B cell (primary cell): Measurements from ENCODE around the gene TMEM14C.

Experiments used
- EZH2 ChIP-seq: IDR thresholded peaks from 2 replicates; pipeline ENCODE4 v1.6.1; 2012; ENCODE audit warnings: borderline replicate concordance, low read depth, mild to moderate bottlenecking, moderate library complexity, low read length; ENCODE audit not compliant: insufficient read depth, poor library complexity, severe bottlenecking
- TF ChIP-seq, protein P1 (sequence below): fragments of 200-600 bp; IDR thresholded peaks from one replicate; pipeline ENCODE4 v1.8.0; 2022; ENCODE audit warnings: antibody characterized with exemption, mild to moderate bottlenecking

DNA sequence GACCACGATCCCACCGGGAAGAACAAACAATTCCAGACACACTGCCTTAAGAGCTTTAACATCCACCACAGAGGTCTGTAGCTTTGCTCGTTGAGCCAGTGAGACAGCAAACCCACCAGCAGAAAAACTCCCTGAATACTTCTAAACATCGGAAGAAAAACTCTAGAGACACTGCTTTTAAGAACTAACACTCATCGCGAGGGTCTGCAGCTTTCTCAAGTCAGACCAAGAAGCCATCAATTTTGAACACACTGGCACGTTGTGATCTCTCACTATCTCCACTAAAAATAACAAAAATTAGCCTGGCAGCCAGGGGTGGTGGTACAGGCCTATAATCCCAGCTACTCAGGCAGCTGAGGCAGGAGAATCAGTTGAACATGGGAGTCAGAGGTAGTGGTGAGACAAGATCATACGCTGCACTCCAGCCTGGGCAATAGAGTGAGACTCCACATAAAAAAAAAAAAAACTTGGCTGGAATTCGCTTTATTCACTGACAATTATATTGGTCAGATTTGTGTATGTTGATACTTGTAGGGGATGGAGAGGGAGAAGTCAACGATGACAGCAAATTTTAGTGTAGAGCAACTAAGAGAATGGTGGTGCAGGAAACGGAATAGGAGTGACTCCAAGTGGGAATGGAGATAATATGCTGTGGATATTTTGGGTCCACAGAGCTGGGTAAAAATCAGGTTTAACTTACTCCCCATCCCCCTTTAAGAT lies 860 bp upstream of the TMEM14C start:
- no peak for TF ChIP-seq EZH2
- TF ChIP-seq, protein P1, sequence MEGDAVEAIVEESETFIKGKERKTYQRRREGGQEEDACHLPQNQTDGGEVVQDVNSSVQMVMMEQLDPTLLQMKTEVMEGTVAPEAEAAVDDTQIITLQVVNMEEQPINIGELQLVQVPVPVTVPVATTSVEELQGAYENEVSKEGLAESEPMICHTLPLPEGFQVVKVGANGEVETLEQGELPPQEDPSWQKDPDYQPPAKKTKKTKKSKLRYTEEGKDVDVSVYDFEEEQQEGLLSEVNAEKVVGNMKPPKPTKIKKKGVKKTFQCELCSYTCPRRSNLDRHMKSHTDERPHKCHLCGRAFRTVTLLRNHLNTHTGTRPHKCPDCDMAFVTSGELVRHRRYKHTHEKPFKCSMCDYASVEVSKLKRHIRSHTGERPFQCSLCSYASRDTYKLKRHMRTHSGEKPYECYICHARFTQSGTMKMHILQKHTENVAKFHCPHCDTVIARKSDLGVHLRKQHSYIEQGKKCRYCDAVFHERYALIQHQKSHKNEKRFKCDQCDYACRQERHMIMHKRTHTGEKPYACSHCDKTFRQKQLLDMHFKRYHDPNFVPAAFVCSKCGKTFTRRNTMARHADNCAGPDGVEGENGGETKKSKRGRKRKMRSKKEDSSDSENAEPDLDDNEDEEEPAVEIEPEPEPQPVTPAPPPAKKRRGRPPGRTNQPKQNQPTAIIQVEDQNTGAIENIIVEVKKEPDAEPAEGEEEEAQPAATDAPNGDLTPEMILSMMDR: no peak
